Endothelial cell of umbilical vein (primary cell): ENCODE data around the gene PAEP. TPM values are rescaled to one million over a fixed set of nuclear protein-coding genes. Genes with fewer than 3 reads are reported as not detected.

ENCODE experiments used
- BruUV-seq: library from RNA; stranded (reverse); fragments of 400-500 nt; replicated peaks from 2 replicates; lab custom pipeline; 2021; lab: Mats Ljungman, UMichigan
- CTCF ChIA-PET: fragments of 300-600, 350-600 bp; sonication (Branson Sonifier 250); formaldehyde crosslinking; loops from one replicate; lab custom pipeline; 2021; ENCODE audit warnings: antibody characterized with exemption, inconsistent platforms; lab: Charles Lee
- POLR2A ChIA-PET: fragments of 300-600, 350-600 bp; sonication (Branson Sonifier 250); formaldehyde crosslinking; loops from one replicate; lab custom pipeline; 2021; ENCODE audit warnings: antibody characterized with exemption, inconsistent platforms; lab: Charles Lee
- DNase-seq: peaks from one replicate; pipeline ENCODE4 v3.0.0-alpha.2; 2011; ENCODE audit warnings: low read depth, low spot score
- FAIRE-seq: peaks from 2 replicates; lab custom pipeline; 2011; peaks lifted over from hg19 to GRCh38; lab: Jason Lieb, UNC
- H2AFZ ChIP-seq: 2 replicates; pipeline ENCODE4 v1.6.0; 2012; ENCODE audit warnings: low read depth, low read length, control low read depth, inconsistent platforms
- H3K27ac ChIP-seq: 2 replicates; pipeline ENCODE4 v1.5.1; 2011; ENCODE audit warnings: low read depth, mild to moderate bottlenecking, control low read depth, low read length, moderate library complexity; ENCODE audit not compliant: insufficient read depth
- H3K27me3 ChIP-seq, 2 experiments: 2 replicates each; pipeline versions ENCODE4 v1.6.0 to v1.6.1; 2011; ENCODE audit warnings: low read length in 2 of 2, mixed read lengths in 1 of 2; ENCODE audit not compliant: control insufficient read depth in 2 of 2, insufficient read depth in 2 of 2
- H3K36me3 ChIP-seq, 2 experiments: 2 replicates in 1 of 2; 3 replicates in 1 of 2; pipeline ENCODE4 v1.5.1; 2011; ENCODE audit warnings: low read length in 2 of 2, mild to moderate bottlenecking in 1 of 2, moderate library complexity in 1 of 2; ENCODE audit not compliant: control insufficient read depth in 2 of 2, insufficient read depth in 2 of 2; ENCODE audit errors: extremely low read depth in 1 of 2
- H3K4me1 ChIP-seq: 3 replicates; pipeline ENCODE4 v1.5.1; 2011; ENCODE audit warnings: mild to moderate bottlenecking, low read length; ENCODE audit not compliant: control insufficient read depth, insufficient read depth; ENCODE audit errors: extremely low read depth
- H3K4me2 ChIP-seq: 2 replicates; pipeline ENCODE4 v1.6.1; 2011; ENCODE audit warnings: low read length, control low read depth, mixed read lengths; ENCODE audit not compliant: insufficient read depth
- H3K4me3 ChIP-seq, 3 experiments: fragments of 200-600 bp in 1 of 3; sonication (generic), shearing (Covaris generic) in 1 of 3; replicated peaks in 1 of 3; 2 replicates each; pipeline ENCODE4 v1.5.1; 2011 to 2016; ENCODE audit warnings: control low read depth in 3 of 3, low read length in 3 of 3, mild to moderate bottlenecking in 2 of 3, inconsistent platforms in 1 of 3, low read depth in 1 of 3, moderate library complexity in 1 of 3; ENCODE audit not compliant: insufficient read depth in 1 of 3
- H3K79me2 ChIP-seq: 2 replicates; pipeline ENCODE4 v1.6.0; 2012; ENCODE audit warnings: low read length, inconsistent platforms; ENCODE audit not compliant: control insufficient read depth, insufficient read depth
- H3K9ac ChIP-seq: replicated peaks from 2 replicates; pipeline ENCODE3; 2011; ENCODE audit warnings: low read length, control low read depth; ENCODE audit not compliant: insufficient read depth; ENCODE audit errors: extremely low read depth
- H3K9me1 ChIP-seq: replicated peaks from 3 replicates; pipeline ENCODE4 v1.6.0; 2011; ENCODE audit warnings: mild to moderate bottlenecking, low read length; ENCODE audit not compliant: control insufficient read depth, insufficient read depth; ENCODE audit errors: extremely low read depth
- H3K9me3 ChIP-seq: replicated peaks from 2 replicates; pipeline ENCODE4 v1.5.1; 2012; ENCODE audit warnings: low read length, inconsistent platforms; ENCODE audit not compliant: control insufficient read depth, insufficient read depth
- H4K20me1 ChIP-seq: replicated peaks from 2 replicates; pipeline ENCODE3; 2011; ENCODE audit warnings: mild to moderate bottlenecking, low read length; ENCODE audit not compliant: control insufficient read depth, insufficient read depth; ENCODE audit errors: extremely low read depth
- EZH2 ChIP-seq: IDR thresholded peaks from 2 replicates; pipeline ENCODE4 v1.6.1; 2012; ENCODE audit warnings: borderline replicate concordance, low read depth, mild to moderate bottlenecking, moderate library complexity, low read length, inconsistent platforms; ENCODE audit not compliant: severe bottlenecking
- FOS ChIP-seq: IDR thresholded peaks from 2 replicates; pipeline ENCODE4 v1.6.1; 2011; ENCODE audit warnings: mild to moderate bottlenecking, low read length, moderate library complexity, borderline replicate concordance; ENCODE audit not compliant: insufficient read depth
- GATA2 ChIP-seq: IDR thresholded peaks from 2 replicates; pipeline ENCODE4 v1.7.0; 2011; ENCODE audit warnings: low read depth, mild to moderate bottlenecking, moderate library complexity, mixed read lengths, low read length; ENCODE audit not compliant: insufficient read length, insufficient read depth
- JUN ChIP-seq: IDR thresholded peaks from 2 replicates; pipeline ENCODE4 v1.6.1; 2011; ENCODE audit warnings: borderline replicate concordance, low read depth; ENCODE audit not compliant: insufficient read length, insufficient read depth
- MYC ChIP-seq: IDR thresholded peaks from one replicate; pipeline ENCODE4 v1.6.1; 2011; ENCODE audit warnings: mild to moderate bottlenecking, low read depth, low read length
- POLR2A ChIP-seq: IDR thresholded peaks from 2 replicates; pipeline ENCODE4 v1.6.1; 2012; ENCODE audit warnings: low read depth, mild to moderate bottlenecking, control low read depth, low read length
- POLR2AphosphoS5 ChIP-seq: IDR thresholded peaks from 2 replicates; pipeline ENCODE4 v1.6.1; 2012; ENCODE audit warnings: low read depth, mild to moderate bottlenecking, control low read depth, low read length, moderate library complexity; ENCODE audit not compliant: insufficient read depth
- dilution Hi-C: fragments of 300-500 bp; cut with MboI; formaldehyde crosslinking; loops from one replicate; pipeline ENCODE4 v1.15.0; 2019; ENCODE audit warnings: low sequenced_read_pairs; ENCODE audit not compliant: extremely low pct_ligation_motif_present
- intact Hi-C: fragments of 100-400 bp; cut with micrococcal nuclease; formaldehyde crosslinking; loops from one replicate; pipeline ENCODE4 v1.10.0; 2022
- polyA plus RNA-seq, 4 experiments: library from polyadenylated mRNA; depleted of rRNA in 3 of 4; stranded (reverse) in 3 of 4; unstranded in 1 of 4; fragments of >200 nt; gene quantifications; 2 replicates each; pipeline versions ENCODE4 v1.2.1 to v1.2.3, GENCODE V29; 2011 to 2012; ENCODE audit warnings: missing spikeins in 1 of 4
- total RNA-seq: library from RNA; stranded (reverse); gene quantifications from 2 replicates; pipeline ENCODE4 v1.2.3, GENCODE V29; 2021
- TF ChIP-seq, protein P1 (sequence below), 2 donors: IDR thresholded peaks; 1 replicate in 1 of 2; 2 replicates in 1 of 2; pipeline ENCODE4 v1.5.1; 2011; ENCODE audit warnings: low read length in 2 of 2, mild to moderate bottlenecking in 2 of 2, moderate library complexity in 2 of 2, control low read depth in 1 of 2, inconsistent platforms in 1 of 2, low read depth in 1 of 2; ENCODE audit not compliant: insufficient read depth in 1 of 2; ENCODE audit errors: extremely low read depth in 1 of 2
- TF ChIP-seq, protein P2 (sequence below): IDR thresholded peaks from 2 replicates; pipeline ENCODE4 v1.6.1; 2011; ENCODE audit not compliant: insufficient read depth, insufficient read length

The PAEP gene
- total and polyA plus RNA-seq, 2 donors (not counting 3 experiments of a cell fraction or from before 2014, with no cell fraction given): not detected

DNA sequence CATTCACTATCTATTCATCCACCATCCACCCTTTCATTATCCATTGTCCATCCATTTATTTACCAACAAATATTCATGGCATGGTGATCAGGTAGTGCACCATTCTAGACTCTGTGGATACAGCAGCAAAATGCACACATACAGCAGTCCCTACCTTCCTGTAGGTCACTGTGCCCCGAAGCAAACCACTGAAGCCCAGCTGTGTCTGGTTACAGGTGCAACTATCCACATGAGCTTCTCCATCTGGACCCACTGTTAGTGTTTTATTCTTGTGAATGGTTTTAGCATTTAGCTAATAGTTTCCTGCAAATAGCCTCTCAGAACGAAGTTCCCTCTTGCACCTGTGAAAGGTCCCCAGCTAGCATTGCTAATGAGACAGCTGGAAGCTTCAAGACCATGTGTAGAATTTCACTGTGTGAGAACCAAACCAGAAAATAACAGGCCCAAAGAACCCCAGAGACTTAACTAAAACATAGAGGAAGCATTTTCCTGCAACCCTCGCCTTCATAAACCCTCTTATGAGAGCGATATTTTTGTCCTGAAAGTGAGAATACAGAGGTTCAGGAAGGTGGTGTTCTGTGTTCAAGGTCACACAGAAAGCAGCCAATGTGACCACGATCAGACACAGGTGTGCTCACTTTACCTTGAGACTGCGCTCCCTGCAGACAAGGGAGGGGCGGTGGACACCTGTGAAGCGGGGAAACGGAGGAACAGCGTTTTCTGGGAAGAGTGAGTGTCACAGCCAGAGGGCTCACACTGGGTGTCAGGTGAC, 18.5 kb downstream of the PAEP start:
- DNase-seq (no peak), FAIRE-seq (no peak)
- H3K27me3 ChIP-seq: no peaks in the 10 kb centered on the region
- no peak overlapping the region for H3K4me2 ChIP-seq
- no peaks in the 10 kb centered on the region for H3K79me2 ChIP-seq
- dilution Hi-C loops (no loop called here), intact Hi-C loops (no loop called here)
- BruUV-seq: no TSS peak
- no peaks in the 10 kb centered on the region for H3K36me3 ChIP-seq
- no peaks in the 10 kb centered on the region for H3K9me3 ChIP-seq
- H3K9ac ChIP-seq: no peak overlapping the region
- CTCF ChIA-PET: no interaction called here
- no peaks in the 10 kb centered on the region for H3K9me1 ChIP-seq
- no peak overlapping the region for H3K4me3 ChIP-seq
- TF ChIP-seq JUN (no peak), POLR2AphosphoS5 (no peak), EZH2 (no peak), GATA2 (no peak), MYC (no peak), POLR2A (no peak), FOS (no peak)
- TF ChIP-seq, protein P1, sequence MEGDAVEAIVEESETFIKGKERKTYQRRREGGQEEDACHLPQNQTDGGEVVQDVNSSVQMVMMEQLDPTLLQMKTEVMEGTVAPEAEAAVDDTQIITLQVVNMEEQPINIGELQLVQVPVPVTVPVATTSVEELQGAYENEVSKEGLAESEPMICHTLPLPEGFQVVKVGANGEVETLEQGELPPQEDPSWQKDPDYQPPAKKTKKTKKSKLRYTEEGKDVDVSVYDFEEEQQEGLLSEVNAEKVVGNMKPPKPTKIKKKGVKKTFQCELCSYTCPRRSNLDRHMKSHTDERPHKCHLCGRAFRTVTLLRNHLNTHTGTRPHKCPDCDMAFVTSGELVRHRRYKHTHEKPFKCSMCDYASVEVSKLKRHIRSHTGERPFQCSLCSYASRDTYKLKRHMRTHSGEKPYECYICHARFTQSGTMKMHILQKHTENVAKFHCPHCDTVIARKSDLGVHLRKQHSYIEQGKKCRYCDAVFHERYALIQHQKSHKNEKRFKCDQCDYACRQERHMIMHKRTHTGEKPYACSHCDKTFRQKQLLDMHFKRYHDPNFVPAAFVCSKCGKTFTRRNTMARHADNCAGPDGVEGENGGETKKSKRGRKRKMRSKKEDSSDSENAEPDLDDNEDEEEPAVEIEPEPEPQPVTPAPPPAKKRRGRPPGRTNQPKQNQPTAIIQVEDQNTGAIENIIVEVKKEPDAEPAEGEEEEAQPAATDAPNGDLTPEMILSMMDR (IDR thresholded peaks at IDR 0.05; ENCODE audit: extremely low read depth in 1 of 2, insufficient read depth in 1 of 2, low read depth in 1 of 2, low read length in 2 of 2): no peak
- TF ChIP-seq, protein P2, sequence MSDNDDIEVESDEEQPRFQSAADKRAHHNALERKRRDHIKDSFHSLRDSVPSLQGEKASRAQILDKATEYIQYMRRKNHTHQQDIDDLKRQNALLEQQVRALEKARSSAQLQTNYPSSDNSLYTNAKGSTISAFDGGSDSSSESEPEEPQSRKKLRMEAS: no peak
- H3K27ac ChIP-seq: no peak overlapping the region
- no peaks in the 10 kb centered on the region for H4K20me1 ChIP-seq
- H2AFZ ChIP-seq: no peak overlapping the region
- no peaks in the 10 kb centered on the region for H3K4me1 ChIP-seq
- POLR2A ChIA-PET: no interaction called here
